ENCODE measurements around the gene MRPS18A. TPM values are rescaled to one million over a fixed set of nuclear protein-coding genes. Genes with fewer than 3 reads are reported as not detected.

The MRPS18A gene
- total and polyA plus RNA-seq, 2 experiments from 2014 or later = 58.6 to 62.7 TPM

DNA sequence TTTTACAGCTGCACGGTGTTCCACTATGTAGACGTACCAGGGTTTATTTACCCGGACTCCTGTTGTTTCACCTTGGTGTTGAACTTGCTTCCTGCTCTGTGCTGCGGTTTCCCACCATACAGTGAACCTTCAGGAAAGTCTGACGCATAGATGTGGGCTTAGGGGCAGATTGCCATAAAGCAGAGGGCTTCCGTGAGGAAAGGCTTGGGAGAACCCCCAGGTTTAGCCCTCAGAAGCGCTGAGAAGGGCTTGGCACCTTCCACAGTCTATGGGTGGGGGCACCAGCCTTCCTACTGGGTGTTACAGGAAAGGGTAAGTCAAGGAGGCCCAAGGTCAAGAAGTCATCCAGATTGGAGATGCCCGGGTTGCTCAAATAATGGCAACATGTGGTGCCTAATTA is 19.2 kb upstream of the MRPS18A start:
- Histone ChIP-seq H3K27me3 (ENCODE audit: insufficient read depth) (no peaks in the 10 kb centered on the region), H3K27ac (ENCODE audit: low read depth) (no peak overlapping the region), H3K4me2 (no peak overlapping the region), H3K79me2 (replicated peaks; ENCODE audit: insufficient read depth) (no peaks in the 10 kb centered on the region), H2AFZ (no peak overlapping the region; the same call in 1 of the 2 replicates), H4K20me1 (replicated peaks; ENCODE audit: insufficient read depth) (no peaks in the 10 kb centered on the region), H3K36me3 (ENCODE audit: insufficient read depth) (no peaks in the 10 kb centered on the region), H3K4me3 (no peak overlapping the region), H3K4me1 (ENCODE audit: insufficient read depth) (peaks cover 31% of the 10 kb centered on the region), H3F3A (replicated peaks; ENCODE audit: low read depth) (no peaks in the 10 kb centered on the region; the same call in 1 of the 2 replicates), H3K9me2 (ENCODE audit: insufficient read depth) (no peaks in the 10 kb centered on the region)
- Mint-ChIP-seq H3K36me3 (ENCODE audit: low read depth) (no peaks in the 10 kb centered on the region), H3K27ac (no peak overlapping the region), H3K9me3 (no peaks in the 10 kb centered on the region), H3K27me3 (ENCODE audit: insufficient read depth, low read depth, poor library complexity) (peaks cover 8% of the 10 kb centered on the region), H3K4me3 (no peak overlapping the region), H3K4me1 (peaks cover 61% of the 10 kb centered on the region)
- no peak for ATAC-seq
- no peak for DNase-seq (ENCODE audit: low spot score)
- no peak for TF ChIP-seq EZH2 (IDR thresholded peaks at IDR 0.05; ENCODE audit: low read depth, unreplicated experiment)
- TF ChIP-seq, protein P1, sequence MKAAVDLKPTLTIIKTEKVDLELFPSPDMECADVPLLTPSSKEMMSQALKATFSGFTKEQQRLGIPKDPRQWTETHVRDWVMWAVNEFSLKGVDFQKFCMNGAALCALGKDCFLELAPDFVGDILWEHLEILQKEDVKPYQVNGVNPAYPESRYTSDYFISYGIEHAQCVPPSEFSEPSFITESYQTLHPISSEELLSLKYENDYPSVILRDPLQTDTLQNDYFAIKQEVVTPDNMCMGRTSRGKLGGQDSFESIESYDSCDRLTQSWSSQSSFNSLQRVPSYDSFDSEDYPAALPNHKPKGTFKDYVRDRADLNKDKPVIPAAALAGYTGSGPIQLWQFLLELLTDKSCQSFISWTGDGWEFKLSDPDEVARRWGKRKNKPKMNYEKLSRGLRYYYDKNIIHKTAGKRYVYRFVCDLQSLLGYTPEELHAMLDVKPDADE (IDR thresholded peaks at IDR 0.05) = no peak
- TF ChIP-seq, protein P2, sequence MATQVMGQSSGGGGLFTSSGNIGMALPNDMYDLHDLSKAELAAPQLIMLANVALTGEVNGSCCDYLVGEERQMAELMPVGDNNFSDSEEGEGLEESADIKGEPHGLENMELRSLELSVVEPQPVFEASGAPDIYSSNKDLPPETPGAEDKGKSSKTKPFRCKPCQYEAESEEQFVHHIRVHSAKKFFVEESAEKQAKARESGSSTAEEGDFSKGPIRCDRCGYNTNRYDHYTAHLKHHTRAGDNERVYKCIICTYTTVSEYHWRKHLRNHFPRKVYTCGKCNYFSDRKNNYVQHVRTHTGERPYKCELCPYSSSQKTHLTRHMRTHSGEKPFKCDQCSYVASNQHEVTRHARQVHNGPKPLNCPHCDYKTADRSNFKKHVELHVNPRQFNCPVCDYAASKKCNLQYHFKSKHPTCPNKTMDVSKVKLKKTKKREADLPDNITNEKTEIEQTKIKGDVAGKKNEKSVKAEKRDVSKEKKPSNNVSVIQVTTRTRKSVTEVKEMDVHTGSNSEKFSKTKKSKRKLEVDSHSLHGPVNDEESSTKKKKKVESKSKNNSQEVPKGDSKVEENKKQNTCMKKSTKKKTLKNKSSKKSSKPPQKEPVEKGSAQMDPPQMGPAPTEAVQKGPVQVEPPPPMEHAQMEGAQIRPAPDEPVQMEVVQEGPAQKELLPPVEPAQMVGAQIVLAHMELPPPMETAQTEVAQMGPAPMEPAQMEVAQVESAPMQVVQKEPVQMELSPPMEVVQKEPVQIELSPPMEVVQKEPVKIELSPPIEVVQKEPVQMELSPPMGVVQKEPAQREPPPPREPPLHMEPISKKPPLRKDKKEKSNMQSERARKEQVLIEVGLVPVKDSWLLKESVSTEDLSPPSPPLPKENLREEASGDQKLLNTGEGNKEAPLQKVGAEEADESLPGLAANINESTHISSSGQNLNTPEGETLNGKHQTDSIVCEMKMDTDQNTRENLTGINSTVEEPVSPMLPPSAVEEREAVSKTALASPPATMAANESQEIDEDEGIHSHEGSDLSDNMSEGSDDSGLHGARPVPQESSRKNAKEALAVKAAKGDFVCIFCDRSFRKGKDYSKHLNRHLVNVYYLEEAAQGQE (IDR thresholded peaks at IDR 0.05; ENCODE audit: unreplicated experiment) = no peak
- TF ChIP-seq NANOG (IDR thresholded peaks at IDR 0.05; ENCODE audit: borderline replicate concordance) = no peak
- TF ChIP-seq CREB1 (CRISPR knock-in tag; IDR thresholded peaks at IDR 0.05; ENCODE audit: low read depth) = no peak
- TF ChIP-seq ZNF331 (CRISPR knock-in tag; IDR thresholded peaks at IDR 0.05; ENCODE audit: low read depth) = no peak
- TF ChIP-seq STAT1 (IDR thresholded peaks at IDR 0.05; ENCODE audit: unreplicated experiment) = no peak
- TF ChIP-seq, protein P3, sequence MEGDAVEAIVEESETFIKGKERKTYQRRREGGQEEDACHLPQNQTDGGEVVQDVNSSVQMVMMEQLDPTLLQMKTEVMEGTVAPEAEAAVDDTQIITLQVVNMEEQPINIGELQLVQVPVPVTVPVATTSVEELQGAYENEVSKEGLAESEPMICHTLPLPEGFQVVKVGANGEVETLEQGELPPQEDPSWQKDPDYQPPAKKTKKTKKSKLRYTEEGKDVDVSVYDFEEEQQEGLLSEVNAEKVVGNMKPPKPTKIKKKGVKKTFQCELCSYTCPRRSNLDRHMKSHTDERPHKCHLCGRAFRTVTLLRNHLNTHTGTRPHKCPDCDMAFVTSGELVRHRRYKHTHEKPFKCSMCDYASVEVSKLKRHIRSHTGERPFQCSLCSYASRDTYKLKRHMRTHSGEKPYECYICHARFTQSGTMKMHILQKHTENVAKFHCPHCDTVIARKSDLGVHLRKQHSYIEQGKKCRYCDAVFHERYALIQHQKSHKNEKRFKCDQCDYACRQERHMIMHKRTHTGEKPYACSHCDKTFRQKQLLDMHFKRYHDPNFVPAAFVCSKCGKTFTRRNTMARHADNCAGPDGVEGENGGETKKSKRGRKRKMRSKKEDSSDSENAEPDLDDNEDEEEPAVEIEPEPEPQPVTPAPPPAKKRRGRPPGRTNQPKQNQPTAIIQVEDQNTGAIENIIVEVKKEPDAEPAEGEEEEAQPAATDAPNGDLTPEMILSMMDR (conservative IDR thresholded peaks at IDR 0.05; ENCODE audit: low read depth in 2 of 2) = no peak
- no peak for TF ChIP-seq EZH2phosphoT487 (IDR thresholded peaks at IDR 0.05; ENCODE audit: unreplicated experiment)
- TF ChIP-seq, protein P4, sequence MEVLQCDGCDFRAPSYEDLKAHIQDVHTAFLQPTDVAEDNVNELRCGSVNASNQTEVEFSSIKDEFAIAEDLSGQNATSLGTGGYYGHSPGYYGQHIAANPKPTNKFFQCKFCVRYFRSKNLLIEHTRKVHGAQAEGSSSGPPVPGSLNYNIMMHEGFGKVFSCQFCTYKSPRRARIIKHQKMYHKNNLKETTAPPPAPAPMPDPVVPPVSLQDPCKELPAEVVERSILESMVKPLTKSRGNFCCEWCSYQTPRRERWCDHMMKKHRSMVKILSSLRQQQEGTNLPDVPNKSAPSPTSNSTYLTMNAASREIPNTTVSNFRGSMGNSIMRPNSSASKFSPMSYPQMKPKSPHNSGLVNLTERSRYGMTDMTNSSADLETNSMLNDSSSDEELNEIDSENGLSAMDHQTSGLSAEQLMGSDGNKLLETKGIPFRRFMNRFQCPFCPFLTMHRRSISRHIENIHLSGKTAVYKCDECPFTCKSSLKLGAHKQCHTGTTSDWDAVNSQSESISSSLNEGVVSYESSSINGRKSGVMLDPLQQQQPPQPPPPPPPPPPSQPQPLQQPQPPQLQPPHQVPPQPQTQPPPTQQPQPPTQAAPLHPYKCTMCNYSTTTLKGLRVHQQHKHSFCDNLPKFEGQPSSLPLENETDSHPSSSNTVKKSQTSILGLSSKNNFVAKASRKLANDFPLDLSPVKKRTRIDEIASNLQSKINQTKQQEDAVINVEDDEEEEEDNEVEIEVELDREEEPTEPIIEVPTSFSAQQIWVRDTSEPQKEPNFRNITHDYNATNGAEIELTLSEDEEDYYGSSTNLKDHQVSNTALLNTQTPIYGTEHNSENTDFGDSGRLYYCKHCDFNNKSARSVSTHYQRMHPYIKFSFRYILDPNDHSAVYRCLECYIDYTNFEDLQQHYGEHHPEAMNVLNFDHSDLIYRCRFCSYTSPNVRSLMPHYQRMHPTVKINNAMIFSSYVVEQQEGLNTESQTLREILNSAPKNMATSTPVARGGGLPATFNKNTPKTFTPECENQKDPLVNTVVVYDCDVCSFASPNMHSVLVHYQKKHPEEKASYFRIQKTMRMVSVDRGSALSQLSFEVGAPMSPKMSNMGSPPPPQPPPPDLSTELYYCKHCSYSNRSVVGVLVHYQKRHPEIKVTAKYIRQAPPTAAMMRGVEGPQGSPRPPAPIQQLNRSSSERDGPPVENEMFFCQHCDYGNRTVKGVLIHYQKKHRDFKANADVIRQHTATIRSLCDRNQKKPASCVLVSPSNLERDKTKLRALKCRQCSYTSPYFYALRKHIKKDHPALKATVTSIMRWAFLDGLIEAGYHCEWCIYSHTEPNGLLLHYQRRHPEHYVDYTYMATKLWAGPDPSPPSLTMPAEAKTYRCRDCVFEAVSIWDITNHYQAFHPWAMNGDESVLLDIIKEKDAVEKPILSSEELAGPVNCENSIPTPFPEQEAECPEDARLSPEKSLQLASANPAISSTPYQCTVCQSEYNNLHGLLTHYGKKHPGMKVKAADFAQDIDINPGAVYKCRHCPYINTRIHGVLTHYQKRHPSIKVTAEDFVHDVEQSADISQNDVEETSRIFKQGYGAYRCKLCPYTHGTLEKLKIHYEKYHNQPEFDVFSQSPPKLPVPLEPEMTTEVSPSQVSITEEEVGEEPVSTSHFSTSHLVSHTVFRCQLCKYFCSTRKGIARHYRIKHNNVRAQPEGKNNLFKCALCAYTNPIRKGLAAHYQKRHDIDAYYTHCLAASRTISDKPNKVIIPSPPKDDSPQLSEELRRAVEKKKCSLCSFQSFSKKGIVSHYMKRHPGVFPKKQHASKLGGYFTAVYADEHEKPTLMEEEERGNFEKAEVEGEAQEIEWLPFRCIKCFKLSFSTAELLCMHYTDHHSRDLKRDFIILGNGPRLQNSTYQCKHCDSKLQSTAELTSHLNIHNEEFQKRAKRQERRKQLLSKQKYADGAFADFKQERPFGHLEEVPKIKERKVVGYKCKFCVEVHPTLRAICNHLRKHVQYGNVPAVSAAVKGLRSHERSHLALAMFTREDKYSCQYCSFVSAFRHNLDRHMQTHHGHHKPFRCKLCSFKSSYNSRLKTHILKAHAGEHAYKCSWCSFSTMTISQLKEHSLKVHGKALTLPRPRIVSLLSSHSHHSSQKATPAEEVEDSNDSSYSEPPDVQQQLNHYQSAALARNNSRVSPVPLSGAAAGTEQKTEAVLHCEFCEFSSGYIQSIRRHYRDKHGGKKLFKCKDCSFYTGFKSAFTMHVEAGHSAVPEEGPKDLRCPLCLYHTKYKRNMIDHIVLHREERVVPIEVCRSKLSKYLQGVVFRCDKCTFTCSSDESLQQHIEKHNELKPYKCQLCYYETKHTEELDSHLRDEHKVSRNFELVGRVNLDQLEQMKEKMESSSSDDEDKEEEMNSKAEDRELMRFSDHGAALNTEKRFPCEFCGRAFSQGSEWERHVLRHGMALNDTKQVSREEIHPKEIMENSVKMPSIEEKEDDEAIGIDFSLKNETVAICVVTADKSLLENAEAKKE (CRISPR knock-in tag; IDR thresholded peaks at IDR 0.05) = no peak
- no peak for TF ChIP-seq JUNB (IDR thresholded peaks at IDR 0.05; ENCODE audit: unreplicated experiment)
- TF ChIP-seq ZNF114 (CRISPR knock-in tag; IDR thresholded peaks at IDR 0.05) = no peak
- no peak for TF ChIP-seq POLR2AphosphoS5 (IDR thresholded peaks at IDR 0.05; ENCODE audit: low read depth)

All from GM23338 (cell line).